ENCODE results near the gene PTPRM.

PTPRM gene

GRCh38 chr18:8433323-8433722 lies 866.2 kb downstream of the PTPRM start:
- no peaks in the 10 kb centered on the region for H3K9me3 ChIP-seq (ENCODE audit: insufficient read depth, low read depth, low read length)
- no peak overlapping the region for H3K9ac ChIP-seq (ENCODE audit: low read depth, low read length, poor library complexity, severe bottlenecking)
- H4K20me1 ChIP-seq (ENCODE audit: insufficient read depth, low read length, poor library complexity, severe bottlenecking): no peaks in the 10 kb centered on the region
- TF ChIP-seq EZH2phosphoT487 (IDR thresholded peaks at IDR 0.05; ENCODE audit: borderline replicate concordance): no peak
- TF ChIP-seq CTCF (conservative IDR thresholded peaks at IDR 0.05; ENCODE audit: low read length): no peak
- H2AFZ ChIP-seq (ENCODE audit: low read length): no peak overlapping the region
- no peaks in the 10 kb centered on the region for H3K79me2 ChIP-seq (ENCODE audit: insufficient read depth, low read length)
- no peaks in the 10 kb centered on the region for H3K36me3 ChIP-seq (ENCODE audit: insufficient read depth, low read length)
- no peaks in the 10 kb centered on the region for H3K9me2 ChIP-seq (replicated peaks; ENCODE audit: low read depth, low read length)
- no peaks in the 10 kb centered on the region for H3K27me3 ChIP-seq (ENCODE audit: insufficient read depth, low read length, poor library complexity, severe bottlenecking)
- no peak overlapping the region for H3K4me3 ChIP-seq (ENCODE audit: low read length, poor library complexity, severe bottlenecking)
- no peaks in the 10 kb centered on the region for H3F3A ChIP-seq (ENCODE audit: low read depth)
- no peaks in the 10 kb centered on the region for H3K4me1 ChIP-seq (ENCODE audit: insufficient read depth, low read length, poor library complexity, severe bottlenecking)
- no peak overlapping the region for H3K4me2 ChIP-seq (ENCODE audit: low read depth, low read length, poor library complexity, severe bottlenecking)

GRCh38 chr18:8433771-8434170 lies 866.7 kb downstream of the PTPRM start:
- H3K79me2 ChIP-seq (ENCODE audit: insufficient read depth, low read length): no peaks in the 10 kb centered on the region
- no peak overlapping the region for H3K4me3 ChIP-seq (ENCODE audit: low read length, poor library complexity, severe bottlenecking)
- no peak overlapping the region for H3K4me2 ChIP-seq (ENCODE audit: low read depth, low read length, poor library complexity, severe bottlenecking)
- H3K27me3 ChIP-seq (ENCODE audit: insufficient read depth, low read length, poor library complexity, severe bottlenecking): no peaks in the 10 kb centered on the region
- no peaks in the 10 kb centered on the region for H3K9me2 ChIP-seq (replicated peaks; ENCODE audit: low read depth, low read length)
- H2AFZ ChIP-seq (ENCODE audit: low read length): no peak overlapping the region
- TF ChIP-seq CTCF (conservative IDR thresholded peaks at IDR 0.05; ENCODE audit: low read length): no peak
- TF ChIP-seq EZH2phosphoT487 (IDR thresholded peaks at IDR 0.05; ENCODE audit: borderline replicate concordance): no peak
- no peaks in the 10 kb centered on the region for H3K9me3 ChIP-seq (ENCODE audit: insufficient read depth, low read depth, low read length)
- no peak overlapping the region for H3K9ac ChIP-seq (ENCODE audit: low read depth, low read length, poor library complexity, severe bottlenecking)
- H3K36me3 ChIP-seq (ENCODE audit: insufficient read depth, low read length): no peaks in the 10 kb centered on the region
- no peaks in the 10 kb centered on the region for H4K20me1 ChIP-seq (ENCODE audit: insufficient read depth, low read length, poor library complexity, severe bottlenecking)
- no peaks in the 10 kb centered on the region for H3K4me1 ChIP-seq (ENCODE audit: insufficient read depth, low read length, poor library complexity, severe bottlenecking)
- no peaks in the 10 kb centered on the region for H3F3A ChIP-seq (ENCODE audit: low read depth)

GRCh38 chr18:8435376-8435775 lies 868.3 kb downstream of the PTPRM start:
- no peak for TF ChIP-seq CTCF (conservative IDR thresholded peaks at IDR 0.05; ENCODE audit: low read length)
- Histone ChIP-seq H3K9me3 (ENCODE audit: insufficient read depth, low read depth, low read length) (peaks cover 4% of the 10 kb centered on the region; the same call in 1 of the 2 replicates), H3K4me2 (ENCODE audit: low read depth, low read length, poor library complexity, severe bottlenecking) (no peak overlapping the region), H4K20me1 (ENCODE audit: insufficient read depth, low read length, poor library complexity, severe bottlenecking) (no peaks in the 10 kb centered on the region), H3K79me2 (ENCODE audit: insufficient read depth, low read length) (no peaks in the 10 kb centered on the region), H3K4me1 (ENCODE audit: insufficient read depth, low read length, poor library complexity, severe bottlenecking) (no peaks in the 10 kb centered on the region), H3K27me3 (ENCODE audit: insufficient read depth, low read length, poor library complexity, severe bottlenecking) (no peaks in the 10 kb centered on the region), H3K36me3 (ENCODE audit: insufficient read depth, low read length) (no peaks in the 10 kb centered on the region), H2AFZ (ENCODE audit: low read length) (no peak overlapping the region), H3F3A (ENCODE audit: low read depth) (no peaks in the 10 kb centered on the region), H3K9me2 (replicated peaks; ENCODE audit: low read depth, low read length) (no peaks in the 10 kb centered on the region), H3K9ac (ENCODE audit: low read depth, low read length, poor library complexity, severe bottlenecking) (no peak overlapping the region), H3K4me3 (ENCODE audit: low read length, poor library complexity, severe bottlenecking) (no peak overlapping the region)

Measured in Loucy (cell line).